Pancreas (tissue), 10 donors: ENCODE measurements around the gene CCNE1. TPM values are rescaled to one million over a fixed set of nuclear protein-coding genes. Genes with fewer than 3 reads are reported as not detected.

Source experiments
- ATAC-seq, 4 donors: fragments of 200-7000 bp; cut with Tn5 transposase; one replicate each; pipeline versions ENCODE4 v1.8.0 to v1.9.1; 2020; ENCODE audit warnings: mild to moderate bottlenecking in 4 of 4, moderate library complexity in 4 of 4
- DNase-seq, 6 donors: peaks; one replicate each; pipeline ENCODE4 v3.0.0-alpha.2; 2020
- FAIRE-seq: peaks from 2 replicates; lab custom pipeline; 2012; peaks lifted over from hg19 to GRCh38; lab: Jason Lieb, UNC
- H3K27ac ChIP-seq, 4 donors: fragments of 200-600 bp; sonication (generic); 1 replicate in 3 of 4; 2 replicates in 1 of 4; pipeline versions ENCODE4 v1.5.0 to v1.8.0; 2020
- H3K27me3 ChIP-seq, 4 donors: fragments of 200-600 bp; one replicate each; pipeline ENCODE4 v1.8.0; 2021
- H3K36me3 ChIP-seq, 3 donors: fragments of 200-600 bp; sonication (generic) in 1 of 3; one replicate each; pipeline versions ENCODE4 v1.5.0 to v1.8.0; 2020 to 2021
- H3K4me1 ChIP-seq, 3 donors: fragments of 200-600 bp; one replicate each; pipeline ENCODE4 v1.8.0; 2021
- H3K4me3 ChIP-seq, 4 donors: fragments of 200-600 bp; sonication (generic) in 2 of 4; one replicate each; pipeline versions ENCODE4 v1.5.0 to v1.8.0; 2020 to 2021
- H3K9me3 ChIP-seq, 4 donors: fragments of 200-600 bp; one replicate each; pipeline ENCODE4 v1.8.0; 2021
- CTCF ChIP-seq, 4 donors: fragments of 200-600 bp; sonication (generic) in 3 of 4; IDR thresholded peaks; one replicate each; pipeline versions ENCODE4 v1.5.0 to v1.8.0; 2021; ENCODE audit warnings: antibody characterized with exemption in 4 of 4
- WGBS, 2 donors: extraction: QIAGEN DNeasy Blood & Tissue Kit; methylation state at CpG; one replicate each; pipeline ENCODE4 v1.1.7; 2013; 5-methylcytosine and 5-hydroxymethylcytosine counted together
- intact Hi-C, 3 donors: fragments of 100-400 bp; cut with DNase I; formaldehyde crosslinking; loops; one replicate each; pipeline versions ENCODE4 v1.11.1 to v1.14.2; 2022
- polyA plus RNA-seq, 2 donors: library from polyadenylated mRNA; stranded (reverse); fragments of 200-250 nt; gene quantifications; one replicate each; pipeline ENCODE4 v1.2.3, GENCODE V29; 2013
- total RNA-seq, 6 donors: library from RNA; stranded (reverse); fragmentation: NEBNext Ultra II Directional in 4 of 6; extraction: Animal tissue kit (Norgen Biotek cat#: 25700) in 4 of 6; gene quantifications; one replicate each; pipeline versions ENCODE4 v1.2.1 to v1.2.4, GENCODE V29; 2021 to 2023
- donor health status: healthy with polysubstance abuse.
- donor health status: DM: no; HTN: no; CAD: no; lungs with moderate emphysema.
- donor health status: DM: no; HTN: no; CAD: no.
- donor health status: control.
- donor health status: control.
- donor health status: Bipolar disorder and iron deficiency.
- donor health status: DM: yes; HTN: yes; CAD: no.
- donor health status: DM: no; HTN: no; CAD: no.
- donor health status: DM: no; HTN: no; CAD: no.
- donor health status: DM: yes; HTN: yes; CAD: no.

Gene CCNE1
- total and polyA plus RNA-seq, 8 donors: 0.23 to 1.9 (median 0.74) TPM

- no peak overlapping the region for H3K4me3 ChIP-seq
- 71 to 81% methylated on average over 12 of the region's 12 CpGs for WGBS, 2 donors
- no peak for FAIRE-seq
- intact Hi-C loops: no loop called here
- TF ChIP-seq CTCF (IDR thresholded peaks at IDR 0.05): no peak
- no peaks in the 10 kb centered on the region for H3K4me1 ChIP-seq
- H3K27ac ChIP-seq: no peak overlapping the region
- DNase-seq: no peak
- H3K27me3 ChIP-seq: no peaks in the 10 kb centered on the region
- no peaks in the 10 kb centered on the region for H3K36me3 ChIP-seq
- no peaks in the 10 kb centered on the region for H3K9me3 ChIP-seq
- ATAC-seq: no peak
These were observed 21.9 kb downstream of the CCNE1 start for GRCh38 chr19:29833614-29834261.

GRCh38 chr19:29834991-29835846 is 23.4 kb downstream of the CCNE1 start:
- Histone ChIP-seq H3K4me1 (no peaks in the 10 kb centered on the region), H3K27ac (no peak overlapping the region), H3K9me3 (no peaks in the 10 kb centered on the region), H3K4me3 (no peak overlapping the region), H3K36me3 (no peaks in the 10 kb centered on the region), H3K27me3 (no peaks in the 10 kb centered on the region)
- DNase-seq (no peak), ATAC-seq (no peak), FAIRE-seq (no peak)
- intact Hi-C loops: no loop called here
- no peak for TF ChIP-seq CTCF (IDR thresholded peaks at IDR 0.05)
- 55 to 72% methylated on average over 17 of the region's 17 CpGs for WGBS, 2 donors

GRCh38 chr19:29836409-29836825 is 24.6 kb downstream of the CCNE1 start:
- TF ChIP-seq CTCF (IDR thresholded peaks at IDR 0.05): no peak
- Histone ChIP-seq H3K4me3 (no peak overlapping the region), H3K9me3 (no peaks in the 10 kb centered on the region), H3K4me1 (no peaks in the 10 kb centered on the region), H3K27ac (no peak overlapping the region), H3K27me3 (no peaks in the 10 kb centered on the region), H3K36me3 (no peaks in the 10 kb centered on the region)
- 73 to 79% methylated on average over 5 of the region's 5 CpGs for WGBS, 2 donors
- DNase-seq: peak in 1 of 6 donors; percentile 25
- no peak for FAIRE-seq
- no peak for ATAC-seq
- intact Hi-C loops: no loop called here

GRCh38 chr19:29837448-29837981 is 25.7 kb downstream of the CCNE1 start:
- Histone ChIP-seq H3K27ac (no peak overlapping the region), H3K36me3 (no peaks in the 10 kb centered on the region), H3K4me3 (no peak overlapping the region), H3K4me1 (no peaks in the 10 kb centered on the region), H3K9me3 (no peaks in the 10 kb centered on the region), H3K27me3 (no peaks in the 10 kb centered on the region)
- FAIRE-seq (no peak), ATAC-seq (no peak), DNase-seq (peak in 1 of 6 donors; percentile 27)
- intact Hi-C loops: no loop called here
- no peak for TF ChIP-seq CTCF (IDR thresholded peaks at IDR 0.05)
- WGBS, 2 donors: 44 to 71% methylated on average over 6 of the region's 6 CpGs
